Lung (tissue), 12 donors: ENCODE measurements around the gene AP2A2. TPM values are rescaled to one million over a fixed set of nuclear protein-coding genes. Genes with fewer than 3 reads are reported as not detected.

ENCODE experiments used
- ATAC-seq: fragments of 200-7000 bp; cut with Tn5 transposase; one replicate; pipeline ENCODE4 v1.9.1; 2020; ENCODE audit warnings: moderate number of reproducible peaks; ENCODE audit not compliant: insufficient read depth, low FRiP score
- DNase-seq, 3 donors: peaks; one replicate each; pipeline ENCODE4 v3.0.0-alpha.2; 2013 to 2017
- H3K27ac ChIP-seq, 2 donors: one replicate each; pipeline ENCODE4 v1.5.1; 2013; ENCODE audit warnings: mild to moderate bottlenecking in 2 of 2, moderate library complexity in 2 of 2, control low read depth in 1 of 2, inconsistent platforms in 1 of 2, low read depth in 1 of 2, low read length in 1 of 2
- H3K27me3 ChIP-seq, 3 donors: one replicate each; pipeline ENCODE4 v1.5.1; 2013; ENCODE audit warnings: low read length in 2 of 3; ENCODE audit not compliant: control insufficient read depth in 3 of 3, insufficient read depth in 3 of 3
- H3K36me3 ChIP-seq, 4 donors: one replicate each; pipeline ENCODE4 v1.5.1; 2013; ENCODE audit warnings: low read length in 4 of 4, mild to moderate bottlenecking in 1 of 4, moderate library complexity in 1 of 4; ENCODE audit not compliant: control insufficient read depth in 4 of 4, insufficient read depth in 4 of 4
- H3K4me1 ChIP-seq, 5 donors: one replicate each; pipeline ENCODE4 v1.5.1; 2013; ENCODE audit warnings: low read length in 5 of 5, mild to moderate bottlenecking in 2 of 5, moderate library complexity in 1 of 5; ENCODE audit not compliant: control insufficient read depth in 5 of 5, insufficient read depth in 5 of 5
- H3K4me3 ChIP-seq: one replicate; pipeline ENCODE4 v1.5.1; 2013; ENCODE audit warnings: mild to moderate bottlenecking, control low read depth, moderate library complexity
- H3K9ac ChIP-seq, 2 donors: one replicate each; pipeline ENCODE4 v1.5.1; 2013; ENCODE audit warnings: low read length in 2 of 2, control low read depth in 1 of 2; ENCODE audit not compliant: insufficient read depth in 1 of 2
- H3K9me3 ChIP-seq, 4 donors: one replicate each; pipeline ENCODE4 v1.5.1; 2013; ENCODE audit warnings: low read length in 3 of 4, mild to moderate bottlenecking in 1 of 4, moderate library complexity in 1 of 4; ENCODE audit not compliant: control insufficient read depth in 4 of 4, insufficient read depth in 3 of 4
- WGBS, 2 donors: extraction: QIAGEN DNeasy Blood & Tissue Kit; methylation state at CpG; one replicate each; pipeline ENCODE4 v1.1.7; 2013; 5-methylcytosine and 5-hydroxymethylcytosine counted together
- polyA plus RNA-seq, 2 donors: library from polyadenylated mRNA; stranded (reverse); fragments of 200-250 nt; gene quantifications; one replicate each; pipeline ENCODE4 v1.2.1, GENCODE V29; 2013
- total RNA-seq, 2 donors: library from RNA; depleted of rRNA in 1 of 2; stranded (reverse); fragments of >200 nt in 1 of 2; gene quantifications; one replicate each; pipeline ENCODE4 v1.2.1, GENCODE V29; 2014 to 2021
- TF ChIP-seq, protein P1 (sequence below): IDR thresholded peaks from 2 replicates; pipeline ENCODE4 v1.5.1; 2012; ENCODE audit warnings: mild to moderate bottlenecking; ENCODE audit errors: control extremely low read depth, extremely low read depth
- donor health status: control.
- donor health status: control.
- donor health status: Bipolar disorder and iron deficiency.
- donor health status: healthy.
- donor health status: DM: yes; HTN: yes; CAD: no.

The AP2A2 gene
- total and polyA plus RNA-seq, 4 donors, result 33.8 to 93.2 (median 54.4) TPM

DNA sequence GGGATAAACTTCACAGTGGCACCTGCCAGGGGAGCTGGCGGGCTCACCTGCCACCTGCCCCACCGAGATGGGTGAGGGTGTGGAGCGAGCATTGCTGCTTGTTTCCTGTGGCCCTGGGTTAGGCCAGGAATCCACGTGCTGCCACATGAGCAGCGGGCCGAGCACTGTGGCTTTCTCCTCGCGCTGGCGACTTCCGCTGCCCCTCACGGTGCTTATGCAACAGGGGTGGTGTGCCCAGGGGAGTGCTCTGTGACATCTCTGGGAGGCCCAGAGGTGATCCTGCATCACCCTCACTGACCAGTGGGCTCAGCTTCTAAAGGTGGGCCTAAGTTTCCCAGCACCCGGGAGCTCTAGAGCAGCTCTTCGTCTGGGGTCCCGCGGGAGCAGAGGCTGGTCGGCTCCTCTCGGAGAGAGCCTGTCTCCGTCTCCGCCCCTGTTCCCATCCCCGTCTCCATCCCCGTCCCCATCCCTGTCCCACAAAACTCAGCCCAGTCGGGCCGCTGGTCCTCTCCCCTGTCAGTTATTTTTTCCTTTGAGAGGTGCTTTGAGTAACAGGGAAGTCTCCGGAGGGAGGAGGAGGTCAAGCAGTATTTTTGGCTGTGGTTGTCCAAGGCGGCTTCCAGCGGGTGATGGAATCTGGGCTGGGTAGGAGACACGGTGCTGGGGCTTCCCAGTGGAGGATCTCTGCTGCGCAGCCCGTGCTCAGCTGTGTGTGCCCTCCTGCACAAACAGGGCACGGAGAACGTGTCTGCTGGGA is 42.5 kb downstream of the AP2A2 start:
- Histone ChIP-seq H3K27ac (no peak overlapping the region), H3K9me3 (no peaks in the 10 kb centered on the region), H3K36me3 (peaks cover 9 to 43% (median 12%) of the 10 kb centered on the region in 4 donors), H3K9ac (no peak overlapping the region), H3K27me3 (no peaks in the 10 kb centered on the region), H3K4me3 (no peak overlapping the region), H3K4me1 (no peaks in the 10 kb centered on the region)
- DNase-seq, result no peak
- ATAC-seq, result no peak
- WGBS, 2 donors, result 76 to 83% methylated on average over 31 of the region's 31 CpGs
- TF ChIP-seq, protein P1, sequence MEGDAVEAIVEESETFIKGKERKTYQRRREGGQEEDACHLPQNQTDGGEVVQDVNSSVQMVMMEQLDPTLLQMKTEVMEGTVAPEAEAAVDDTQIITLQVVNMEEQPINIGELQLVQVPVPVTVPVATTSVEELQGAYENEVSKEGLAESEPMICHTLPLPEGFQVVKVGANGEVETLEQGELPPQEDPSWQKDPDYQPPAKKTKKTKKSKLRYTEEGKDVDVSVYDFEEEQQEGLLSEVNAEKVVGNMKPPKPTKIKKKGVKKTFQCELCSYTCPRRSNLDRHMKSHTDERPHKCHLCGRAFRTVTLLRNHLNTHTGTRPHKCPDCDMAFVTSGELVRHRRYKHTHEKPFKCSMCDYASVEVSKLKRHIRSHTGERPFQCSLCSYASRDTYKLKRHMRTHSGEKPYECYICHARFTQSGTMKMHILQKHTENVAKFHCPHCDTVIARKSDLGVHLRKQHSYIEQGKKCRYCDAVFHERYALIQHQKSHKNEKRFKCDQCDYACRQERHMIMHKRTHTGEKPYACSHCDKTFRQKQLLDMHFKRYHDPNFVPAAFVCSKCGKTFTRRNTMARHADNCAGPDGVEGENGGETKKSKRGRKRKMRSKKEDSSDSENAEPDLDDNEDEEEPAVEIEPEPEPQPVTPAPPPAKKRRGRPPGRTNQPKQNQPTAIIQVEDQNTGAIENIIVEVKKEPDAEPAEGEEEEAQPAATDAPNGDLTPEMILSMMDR, result no peak

DNA sequence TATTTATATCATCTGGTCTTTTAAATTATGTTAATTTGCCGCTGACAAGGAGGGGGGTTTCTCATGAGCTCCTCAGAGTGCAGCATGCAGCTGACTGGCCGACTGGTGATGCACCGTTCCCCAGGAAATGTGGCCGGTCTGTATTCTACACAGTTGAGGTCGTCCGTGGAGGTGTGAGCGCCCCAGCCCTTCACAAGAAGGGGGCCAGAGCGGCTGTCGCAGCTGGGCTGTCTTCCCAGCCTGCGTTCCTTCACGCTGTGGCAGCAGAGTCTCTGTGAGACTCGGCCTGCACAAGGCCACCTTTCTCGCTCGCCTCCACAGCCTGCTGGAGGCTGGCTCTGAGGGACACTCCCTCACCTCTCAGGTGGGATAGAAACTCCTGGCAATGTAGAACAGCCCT is 43.2 kb downstream of the AP2A2 start:
- no peaks in the 10 kb centered on the region for H3K9me3 ChIP-seq
- H3K27me3 ChIP-seq, result no peaks in the 10 kb centered on the region
- no peak overlapping the region for H3K27ac ChIP-seq
- DNase-seq, result no peak
- H3K4me3 ChIP-seq, result no peak overlapping the region
- ATAC-seq, result no peak
- 93 to 94% methylated on average over 14 of the region's 14 CpGs for WGBS, 2 donors
- no peaks in the 10 kb centered on the region for H3K4me1 ChIP-seq
- H3K36me3 ChIP-seq, result peaks cover 8 to 45% (median 14%) of the 10 kb centered on the region in 4 donors
- TF ChIP-seq, protein P1, result no peak
- H3K9ac ChIP-seq, result no peak overlapping the region

DNA sequence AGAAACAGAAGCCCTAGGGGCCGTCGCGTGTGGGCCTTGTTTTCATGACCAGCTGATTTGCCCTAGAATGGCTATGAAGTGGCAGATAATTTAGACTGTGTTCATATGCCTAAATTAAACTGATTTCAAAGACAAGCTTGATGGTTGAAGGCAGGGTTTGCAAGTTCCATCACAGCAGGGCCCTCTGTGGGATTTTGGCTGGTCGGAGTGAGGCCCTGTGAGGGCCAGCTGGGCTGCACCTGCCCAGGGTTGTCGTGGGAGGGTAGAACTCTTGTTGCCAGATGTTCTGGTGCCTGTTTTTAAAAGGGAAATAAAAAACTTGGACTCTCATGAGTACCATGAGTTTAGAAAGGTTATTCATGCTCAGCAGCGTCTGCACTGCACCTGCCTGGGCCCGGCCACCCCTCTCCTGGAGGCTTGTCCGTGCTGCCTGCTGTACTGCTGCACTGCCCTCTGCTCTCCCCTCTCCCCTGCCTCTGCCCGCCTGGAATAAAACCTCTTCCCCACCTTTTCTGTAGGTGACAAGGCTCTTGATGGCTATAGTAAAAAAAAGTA is 44.1 kb downstream of the AP2A2 start:
- TF ChIP-seq, protein P1, result no peak
- no peak for ATAC-seq
- peaks cover 6 to 41% (median 14%) of the 10 kb centered on the region in 4 donors for H3K36me3 ChIP-seq

More for the DNA sequence above, 44.1 kb downstream of the AP2A2 start:
- Histone ChIP-seq H3K9ac (no peak overlapping the region), H3K9me3 (no peaks in the 10 kb centered on the region), H3K27me3 (no peaks in the 10 kb centered on the region), H3K4me3 (no peak overlapping the region), H3K27ac (no peak overlapping the region), H3K4me1 (no peaks in the 10 kb centered on the region)
- 86 to 87% methylated on average over 9 of the region's 9 CpGs for WGBS, 2 donors
- DNase-seq, result no peak
